GM18511 (cell line): ENCODE results near the gene RAB40C.

Source experiments
- ATAC-seq: cut with Tn5 transposase; IDR thresholded peaks from one replicate; pipeline ENCODE4 v1.9.1; 2021; ENCODE audit warnings: mild to moderate bottlenecking, moderate library complexity; ENCODE audit not compliant: unreplicated experiment

RAB40C gene

GRCh38 chr16:675884-676564, 86.2 kb downstream of the RAB40C start:
- ATAC-seq = no peak

DNA sequence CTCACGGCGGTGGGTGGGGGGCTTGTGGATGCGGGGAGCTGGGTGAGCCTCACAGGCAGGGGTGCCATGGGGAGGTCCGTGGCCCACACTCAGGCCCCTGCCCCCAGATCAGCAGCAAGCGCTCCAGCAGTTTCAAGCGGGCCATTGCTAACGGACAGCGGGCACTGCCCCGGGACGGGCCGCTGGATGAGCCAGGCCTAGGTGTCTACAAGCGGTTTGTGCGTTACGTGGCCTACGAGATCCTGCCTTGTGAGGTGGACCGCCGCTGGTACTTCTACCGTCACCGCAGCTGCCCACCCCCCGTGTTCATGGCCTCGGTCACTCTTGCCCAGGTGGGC, 86.7 kb downstream of the RAB40C start:
- ATAC-seq = no peak

GRCh38 chr16:676913-677312, 87.0 kb downstream of the RAB40C start:
- no peak for ATAC-seq

GRCh38 chr16:677316-678190, 87.7 kb downstream of the RAB40C start:
- no peak for ATAC-seq

DNA sequence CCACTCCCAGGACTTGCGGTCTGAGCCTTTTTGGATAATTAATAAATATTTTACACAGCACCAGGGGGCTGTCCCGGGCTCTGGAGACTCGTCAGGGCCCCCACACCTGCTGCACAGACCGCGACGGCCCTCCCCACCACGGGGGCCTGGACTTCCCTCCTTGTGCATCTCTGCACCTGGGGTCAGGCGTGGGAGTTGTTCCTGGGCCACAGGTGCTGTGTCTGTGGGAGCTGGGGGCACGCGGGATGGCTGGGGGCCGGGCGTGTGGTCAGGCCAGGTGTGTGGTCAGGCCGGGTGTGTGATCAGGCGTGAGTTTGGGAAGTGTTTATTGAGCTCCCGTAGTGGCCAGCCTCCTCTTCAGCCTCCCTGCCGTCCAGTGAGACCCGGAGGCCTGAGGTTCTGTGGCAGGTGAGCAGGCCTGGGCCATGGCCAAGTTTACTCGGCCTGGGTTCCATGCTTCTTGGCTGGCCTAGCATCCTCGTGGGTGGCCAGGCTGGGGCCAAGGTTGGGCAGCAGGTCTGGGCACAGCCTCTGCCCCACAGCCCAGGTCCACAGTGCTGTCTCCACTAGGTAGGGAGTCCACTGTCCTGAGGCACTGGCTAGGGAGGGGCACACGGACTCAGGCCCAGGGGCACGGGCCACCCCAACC, 88.5 kb downstream of the RAB40C start:
- no peak for ATAC-seq
